Brain pericyte (primary cell): ENCODE data around the gene MED12L.
"Not testable (repeated sequence)": the region's sequence is repeated elsewhere in the genome, so short reads cannot be mapped to it uniquely, and the experiment has no call there.

Experiments used
- DNase-seq: peaks from one replicate; pipeline ENCODE4 v3.0.0-alpha.2; 2012; ENCODE audit warnings: low read depth, low spot score

The MED12L gene

DNA sequence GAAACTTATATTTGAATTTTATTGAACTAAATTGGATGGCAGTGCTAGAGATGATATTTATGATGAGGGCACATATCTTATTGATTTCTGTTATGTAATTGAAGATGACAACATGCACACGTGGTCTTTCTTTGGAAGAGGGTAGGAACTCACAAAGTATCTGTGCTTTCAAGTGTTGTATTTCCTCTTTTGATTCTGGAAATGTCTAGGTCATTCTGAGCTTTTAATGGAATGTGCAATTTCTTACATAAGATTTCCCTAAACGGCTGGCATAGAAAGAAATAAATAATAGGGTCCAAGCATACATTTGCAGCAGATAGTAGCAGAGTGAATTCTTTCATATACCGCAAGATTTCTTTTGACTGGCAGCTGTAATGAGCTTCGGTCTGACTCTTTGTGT is 127.7 kb downstream of the MED12L start:
- no peak for DNase-seq

GRCh38 chr3:151213881-151214280 is 128.4 kb downstream of the MED12L start:
- no peak for DNase-seq

DNA sequence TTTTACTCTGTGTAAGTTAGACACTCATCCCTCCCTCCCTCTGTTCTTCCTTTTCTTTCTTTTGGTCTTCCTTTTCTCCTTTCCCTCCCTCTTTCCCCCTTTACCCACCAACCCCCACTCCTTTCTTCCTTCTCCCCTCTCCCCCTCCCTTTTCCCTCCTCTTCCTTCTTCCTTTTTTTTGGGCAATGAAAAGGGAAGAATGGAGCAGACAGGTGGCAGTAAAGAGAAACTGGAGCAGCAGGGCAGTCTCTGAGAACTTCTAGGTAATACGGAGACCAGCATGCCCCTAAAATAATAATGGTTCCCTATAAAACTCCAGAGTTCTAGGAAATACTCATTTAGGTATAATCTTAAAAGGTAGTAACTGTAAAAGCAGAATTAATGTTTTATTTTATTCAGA is 129.0 kb downstream of the MED12L start:
- DNase-seq, result no peak

GRCh38 chr3:151216641-151217607 is 131.5 kb downstream of the MED12L start:
- DNase-seq, result no peak

GRCh38 chr3:151218136-151218535 is 132.7 kb downstream of the MED12L start:
- no peak for DNase-seq

- no peak for DNase-seq
Measured at GRCh38 chr3:151219056-151219455, 133.6 kb downstream of the MED12L start.

- no peak for DNase-seq
Measured at GRCh38 chr3:151224268-151224866, 138.9 kb downstream of the MED12L start.

DNA sequence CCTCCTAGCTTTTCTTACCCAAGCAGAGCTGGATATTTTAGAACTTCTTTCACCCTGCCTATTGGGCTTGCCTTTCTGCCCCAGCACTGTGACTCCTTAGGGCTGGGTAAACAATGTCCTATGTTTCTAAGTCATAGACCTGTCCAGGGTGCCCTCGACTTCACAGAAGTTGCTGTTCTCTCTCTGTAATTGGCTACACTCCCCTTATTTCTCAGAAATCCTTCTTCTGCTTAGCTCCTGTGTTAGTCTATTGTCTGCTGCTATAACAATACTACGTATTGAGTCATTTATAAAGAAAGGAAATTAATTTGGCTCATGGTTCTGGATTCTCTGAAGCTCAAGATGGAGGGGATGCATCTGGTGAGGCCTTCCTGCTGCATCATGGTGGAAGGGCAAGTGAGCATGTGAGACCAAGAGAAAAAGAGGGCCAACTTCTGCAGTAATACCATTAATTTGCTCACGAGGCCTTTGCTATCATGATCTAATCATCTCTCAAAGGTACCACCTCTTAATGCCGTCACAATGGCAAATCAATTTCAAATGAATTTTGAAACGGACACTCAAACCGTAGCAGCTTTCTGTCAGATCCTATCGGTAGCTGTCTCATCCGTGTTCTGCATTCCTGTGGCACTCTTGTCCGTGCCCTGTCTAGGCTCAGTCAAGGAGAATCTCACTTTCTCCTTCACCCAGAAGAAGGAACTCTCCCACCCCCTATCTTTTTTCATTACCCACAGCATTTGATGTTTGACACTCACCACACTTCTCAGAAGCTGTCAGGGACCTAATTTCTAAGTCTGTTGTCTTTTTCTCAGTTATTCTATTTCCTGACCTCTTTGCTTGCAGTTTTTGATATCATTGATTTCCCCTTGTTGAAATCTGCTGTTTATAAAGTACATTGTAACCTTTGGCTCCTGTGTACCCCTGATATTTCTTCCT is 139.8 kb downstream of the MED12L start:
- no peak for DNase-seq

- DNase-seq, result peak; percentile 32
Measured at GRCh38 chr3:151226088-151226563, 140.7 kb downstream of the MED12L start.

GRCh38 chr3:151226825-151227224 is 141.4 kb downstream of the MED12L start:
- no peak for DNase-seq

GRCh38 chr3:151227266-151227806 is 141.9 kb downstream of the MED12L start:
- no peak for DNase-seq

- peak; percentile 51 for DNase-seq
Measured at GRCh38 chr3:151227807-151228665, 142.6 kb downstream of the MED12L start.

GRCh38 chr3:151228666-151229040 is 143.2 kb downstream of the MED12L start:
- DNase-seq, result peak; percentile 26

- DNase-seq, result no peak
Measured at GRCh38 chr3:151230646-151231045, 145.2 kb downstream of the MED12L start.

- DNase-seq, result not testable (repeated sequence)
Measured at GRCh38 chr3:151232403-151232802, 146.9 kb downstream of the MED12L start.

- DNase-seq, result no peak
Measured at GRCh38 chr3:151232991-151233390, 147.5 kb downstream of the MED12L start.

GRCh38 chr3:151234825-151235224 is 149.4 kb downstream of the MED12L start:
- DNase-seq, result no peak

GRCh38 chr3:151236316-151236715 is 150.9 kb downstream of the MED12L start:
- DNase-seq, result no peak

GRCh38 chr3:151236736-151237135 is 151.3 kb downstream of the MED12L start:
- no peak for DNase-seq

GRCh38 chr3:151242006-151242405 is 156.5 kb downstream of the MED12L start:
- DNase-seq, result not testable (repeated sequence)
